SIG-M5 treated with dmso at 0.1 percent for 504 hours (cell line): ENCODE measurements around the gene CENPF.
"Not testable (repeated sequence)": the region's sequence is repeated elsewhere in the genome, so short reads cannot be mapped to it uniquely, and the experiment has no call there.

Experiments used
- DNase-seq: peaks from one replicate; lab custom pipeline; 2025; ENCODE audit not compliant: unreplicated experiment; lab: John Stamatoyannopoulos, UW

Gene CENPF

GRCh38 chr1:214583824-214584554, 19.0 kb upstream of the CENPF start:
- no peak for DNase-seq

GRCh38 chr1:214584805-214585766, 17.9 kb upstream of the CENPF start:
- DNase-seq = peak; percentile 78

GRCh38 chr1:214586621-214587020, 16.4 kb upstream of the CENPF start:
- no peak for DNase-seq

GRCh38 chr1:214587165-214587564, 15.8 kb upstream of the CENPF start:
- DNase-seq = no peak

GRCh38 chr1:214588963-214589597, 13.9 kb upstream of the CENPF start:
- DNase-seq = no peak

GRCh38 chr1:214590696-214591095, 12.3 kb upstream of the CENPF start:
- no peak for DNase-seq

GRCh38 chr1:214591918-214592317, 11.1 kb upstream of the CENPF start:
- not testable (repeated sequence) for DNase-seq

- DNase-seq = no peak
These were observed 9.8 kb upstream of the CENPF start for GRCh38 chr1:214593158-214593557.

- DNase-seq = peak; percentile 26
These were observed 841 bp downstream of the CENPF start for GRCh38 chr1:214603819-214604252.

GRCh38 chr1:214604523-214604922, 1.5 kb downstream of the CENPF start:
- no peak for DNase-seq

GRCh38 chr1:214605484-214605883, 2.5 kb downstream of the CENPF start:
- not testable (repeated sequence) for DNase-seq

GRCh38 chr1:214605933-214606925, 3.2 kb downstream of the CENPF start:
- not testable (repeated sequence) for DNase-seq

GRCh38 chr1:214607492-214608215, 4.7 kb downstream of the CENPF start:
- not testable (repeated sequence) for DNase-seq

- DNase-seq = not testable (repeated sequence)
These were observed 5.3 kb downstream of the CENPF start for GRCh38 chr1:214608216-214608783.

- not testable (repeated sequence) for DNase-seq
These were observed 5.8 kb downstream of the CENPF start for GRCh38 chr1:214608817-214609216.

GRCh38 chr1:214609692-214610091, 6.7 kb downstream of the CENPF start:
- no peak for DNase-seq

- not testable (repeated sequence) for DNase-seq
These were observed 7.1 kb downstream of the CENPF start for GRCh38 chr1:214610136-214610535.

- no peak for DNase-seq
These were observed 12.1 kb downstream of the CENPF start for GRCh38 chr1:214615109-214615508.

- no peak for DNase-seq
These were observed 12.9 kb downstream of the CENPF start for GRCh38 chr1:214615871-214616270.
